Measurements from ENCODE around the gene POFUT2.

Gene POFUT2

DNA sequence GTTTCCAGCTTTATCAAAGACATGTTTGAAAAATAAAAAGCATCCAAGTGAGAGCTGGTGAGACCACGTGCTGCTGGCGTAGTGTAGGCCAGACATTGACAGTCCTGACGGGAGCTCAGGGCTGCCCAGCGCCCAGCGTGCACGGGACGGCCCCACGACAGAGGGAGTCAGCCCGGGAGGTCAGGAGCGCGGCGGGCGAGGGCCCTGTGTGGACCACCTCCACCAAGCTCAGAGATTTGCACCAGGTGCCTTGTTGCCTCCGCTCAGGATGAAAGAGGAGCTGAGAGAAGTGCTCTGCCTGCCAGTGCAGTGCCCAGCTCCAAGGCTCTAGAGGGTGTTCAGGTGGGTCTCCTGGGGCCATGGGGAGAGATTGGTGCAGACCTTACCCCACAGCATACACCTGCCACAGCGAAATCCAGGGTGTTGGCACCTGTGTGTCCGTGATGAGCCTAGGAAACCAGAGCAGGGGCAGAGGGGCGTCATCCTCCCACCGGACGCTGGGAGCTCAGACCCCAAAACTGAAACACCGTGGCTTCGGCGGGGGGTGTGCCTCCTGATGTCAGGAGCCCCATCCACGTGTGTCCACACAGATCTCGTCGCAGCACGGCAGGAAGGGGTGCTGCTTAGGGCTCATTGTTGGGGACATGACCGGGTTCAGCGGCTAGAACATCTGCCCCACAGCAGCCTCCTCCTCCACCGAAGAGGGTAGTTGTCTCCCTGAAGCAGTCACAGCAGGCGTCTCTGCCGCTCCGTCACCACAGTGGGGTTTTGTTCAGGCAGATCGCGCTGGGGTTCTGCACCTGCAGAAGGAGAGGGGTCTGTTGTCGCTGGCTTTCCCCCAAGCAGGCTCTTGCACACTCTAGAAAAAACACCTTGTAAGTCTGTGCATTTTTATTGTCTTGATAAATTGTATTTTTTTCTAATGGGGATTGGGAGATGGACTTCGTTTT is 64.2 kb downstream of the POFUT2 start:
- DNase-seq (ENCODE audit: low read depth in 2 of 2), result no peak

DNA sequence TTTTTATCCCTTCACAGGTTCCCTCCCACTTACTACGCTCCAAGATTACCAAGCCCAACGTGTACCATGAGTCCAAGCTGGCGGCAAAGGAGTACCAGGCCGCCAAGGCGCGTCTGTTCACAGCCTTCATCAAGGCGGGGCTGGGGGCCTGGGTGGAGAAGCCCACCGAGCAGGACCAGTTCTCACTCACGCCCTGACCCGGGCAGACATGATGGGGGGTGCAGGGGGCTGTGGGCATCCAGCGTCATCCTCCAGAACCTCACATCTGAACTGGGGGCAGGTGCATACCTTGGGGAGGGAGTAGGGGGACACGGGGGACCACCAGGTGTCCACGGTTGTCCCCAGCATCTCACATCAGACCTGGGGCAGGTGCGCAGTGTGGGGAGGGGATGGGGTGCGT is 65.7 kb downstream of the POFUT2 start:
- DNase-seq (ENCODE audit: low read depth in 2 of 2), result no peak

DNA sequence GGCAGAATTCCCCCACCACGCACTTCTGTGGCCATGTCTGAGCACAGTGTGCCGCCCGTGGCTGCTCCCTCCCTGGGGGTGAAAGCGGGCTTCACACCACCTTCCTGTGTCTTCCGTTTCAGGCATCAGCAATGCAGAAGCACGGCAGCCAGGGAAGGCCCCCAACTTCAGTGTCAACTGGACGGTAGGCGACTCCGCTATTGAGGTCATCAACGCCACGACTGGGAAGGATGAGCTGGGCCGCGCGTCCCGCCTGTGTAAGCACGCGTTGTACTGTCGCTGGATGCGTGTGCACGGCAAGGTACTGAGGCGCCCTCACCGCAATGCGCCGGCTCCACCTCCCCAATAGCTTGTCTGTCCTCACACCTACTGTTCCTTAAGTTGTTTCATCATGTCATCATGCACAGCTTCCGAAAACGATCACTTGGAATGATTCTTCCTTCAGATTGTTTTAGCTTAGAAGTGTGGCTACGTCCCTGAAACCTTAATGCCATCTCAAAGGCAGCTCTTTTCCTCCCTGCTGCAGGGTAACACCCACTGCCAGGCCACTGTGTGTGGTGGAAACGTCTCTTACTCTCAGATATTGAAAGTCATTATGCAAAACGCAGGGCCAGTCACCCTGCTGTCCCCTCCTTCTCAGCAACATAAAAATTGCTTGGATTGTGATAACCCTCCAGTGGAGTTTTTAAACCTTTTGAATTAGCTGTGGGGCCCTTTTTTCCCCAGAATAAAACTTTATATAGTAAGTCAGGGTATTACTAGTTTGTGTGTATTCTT is 66.8 kb downstream of the POFUT2 start:
- no peak for DNase-seq (ENCODE audit: low read depth in 2 of 2)

DNA sequence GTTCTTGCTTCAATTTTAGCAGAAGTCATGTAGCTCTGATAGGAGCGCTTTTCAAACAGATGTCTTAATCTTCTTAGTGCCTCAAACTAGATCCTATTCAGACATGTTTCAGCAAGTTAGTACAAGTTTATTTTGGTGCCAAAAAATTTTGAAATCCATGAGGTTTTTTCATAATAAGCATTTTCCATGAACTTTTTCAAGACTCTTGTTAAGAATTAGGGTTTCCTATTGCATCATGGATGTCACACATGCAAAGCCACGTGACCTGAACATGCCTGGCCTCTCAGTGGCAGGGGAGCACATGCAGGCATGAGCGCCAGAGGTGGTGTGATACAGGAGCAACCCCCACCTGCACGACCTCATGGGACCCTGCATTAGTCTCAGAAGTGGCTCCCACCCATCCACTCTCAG is 67.6 kb downstream of the POFUT2 start:
- no peak for DNase-seq (ENCODE audit: low read depth in 2 of 2)

DNA sequence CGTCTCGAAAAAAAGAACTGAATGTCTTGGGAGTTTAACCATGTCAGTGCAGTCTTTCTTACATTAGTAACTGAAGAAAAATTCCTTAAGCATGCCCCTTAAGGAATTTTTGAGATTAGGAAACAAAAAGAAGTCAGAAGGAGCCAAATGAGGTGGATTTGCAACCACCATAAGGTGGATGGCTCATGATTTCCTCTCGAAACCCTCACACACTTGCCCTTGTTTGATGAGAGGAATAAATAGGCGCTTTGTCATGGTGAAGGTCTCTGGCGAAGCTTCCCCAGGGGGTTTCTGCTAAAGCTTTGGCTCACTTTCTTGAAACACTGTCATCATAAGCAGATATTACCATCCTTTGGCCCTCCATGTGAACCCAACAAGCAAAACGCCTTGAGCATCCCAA is 68.2 kb downstream of the POFUT2 start:
- no peak for DNase-seq (ENCODE audit: low read depth in 2 of 2)

DNA sequence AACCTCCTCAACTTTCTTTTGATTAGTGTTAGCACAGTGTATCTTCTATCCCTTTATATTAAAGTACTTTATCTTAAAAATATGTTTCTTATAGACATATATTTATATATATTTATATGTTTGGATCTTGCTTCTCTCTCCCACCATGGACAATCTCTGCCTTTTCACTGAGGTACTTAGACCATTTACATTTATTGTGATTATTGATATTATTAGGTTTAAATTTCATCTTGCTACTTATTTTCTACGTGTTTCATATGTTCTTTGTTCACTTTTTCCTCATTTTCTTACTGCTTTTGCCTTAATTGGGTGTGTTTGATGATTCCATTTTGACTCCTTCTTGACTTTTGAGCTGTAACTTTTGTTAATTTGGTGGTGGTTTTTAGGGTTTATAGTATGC is 70.7 kb downstream of the POFUT2 start:
- DNase-seq (ENCODE audit: low read depth in 2 of 2), result no peak

DNA sequence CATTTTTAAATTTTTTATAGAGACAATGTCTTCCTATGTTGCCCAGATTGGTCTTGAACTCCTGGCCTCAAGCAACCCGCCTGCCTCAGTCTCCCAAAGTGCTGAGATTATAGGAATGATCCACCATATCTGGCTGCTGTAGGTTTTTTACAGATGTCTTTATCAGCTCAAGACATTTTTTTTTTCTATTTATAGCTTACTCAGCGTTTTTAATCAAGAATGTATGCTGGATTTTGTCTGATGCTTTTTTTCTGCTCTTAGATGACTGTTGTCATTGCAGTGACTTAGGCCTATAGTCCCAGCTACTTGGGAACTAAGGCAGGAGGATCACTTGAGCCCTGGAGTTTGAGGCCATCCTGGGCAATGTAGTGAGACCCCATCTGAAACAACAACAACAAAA is 72.5 kb downstream of the POFUT2 start:
- no peak for DNase-seq (ENCODE audit: low read depth in 2 of 2)
